Endodermal cell (in vitro differentiated cells): ENCODE data around the gene ZNF462. TPM values are rescaled to one million over a fixed set of nuclear protein-coding genes. Genes with fewer than 3 reads are reported as not detected.

Source experiments
- DNase-seq: peaks from one replicate; pipeline ENCODE4 v3.0.0-alpha.2; 2017
- H3K27ac ChIP-seq: 2 replicates; pipeline ENCODE4 v1.5.1; 2013; ENCODE audit warnings: mild to moderate bottlenecking, low read depth, low read length, moderate library complexity
- H3K27me3 ChIP-seq: 2 replicates; pipeline ENCODE4 v1.6.1; 2013; ENCODE audit warnings: mild to moderate bottlenecking, low read length, moderate library complexity; ENCODE audit not compliant: insufficient read depth, control insufficient read depth, poor library complexity, severe bottlenecking
- H3K36me3 ChIP-seq: 2 replicates; pipeline ENCODE4 v1.7.0; 2013; ENCODE audit warnings: mild to moderate bottlenecking, low read length, moderate library complexity; ENCODE audit not compliant: control insufficient read depth, insufficient read depth
- H3K4me1 ChIP-seq: one replicate; pipeline ENCODE4 v1.7.0; 2013; ENCODE audit warnings: low read length; ENCODE audit not compliant: control insufficient read depth, insufficient read depth
- H3K4me3 ChIP-seq: 2 replicates; pipeline ENCODE4 v1.5.1; 2013; ENCODE audit warnings: mild to moderate bottlenecking, low read length, moderate library complexity
- H3K9ac ChIP-seq: 2 replicates; pipeline ENCODE4 v1.6.1; 2013; ENCODE audit warnings: mild to moderate bottlenecking, low read length, moderate library complexity; ENCODE audit not compliant: poor library complexity, severe bottlenecking; ENCODE audit errors: extremely low read depth
- H3K9me3 ChIP-seq: 2 replicates; pipeline ENCODE4 v1.6.1; 2013; ENCODE audit warnings: mild to moderate bottlenecking, low read length, moderate library complexity; ENCODE audit not compliant: control insufficient read depth
- H3K27ac Mint-ChIP-seq: 2 replicates; pipeline ENCODE4 v1.8.0; 2020; ENCODE audit warnings: mixed read lengths
- H3K27me3 Mint-ChIP-seq: 2 replicates; pipeline ENCODE4 v1.8.0; 2021; ENCODE audit warnings: mild to moderate bottlenecking, mixed read lengths; ENCODE audit not compliant: insufficient read depth
- H3K36me3 Mint-ChIP-seq: 2 replicates; pipeline ENCODE4 v1.8.0; 2020; ENCODE audit warnings: low read depth, mixed read lengths
- H3K4me1 Mint-ChIP-seq: 2 replicates; pipeline ENCODE4 v1.8.0; 2020; ENCODE audit warnings: mixed read lengths
- H3K4me3 Mint-ChIP-seq: 2 replicates; pipeline ENCODE4 v1.8.0; 2020; ENCODE audit warnings: mild to moderate bottlenecking, moderate library complexity, mixed read lengths
- H3K9me3 Mint-ChIP-seq: 2 replicates; pipeline ENCODE4 v1.8.0; 2020; ENCODE audit warnings: mild to moderate bottlenecking, mixed read lengths
- CTCF ChIP-seq: fragments of 200-600 bp; sonication (generic); conservative IDR thresholded peaks from 2 replicates; pipeline ENCODE4 v1.5.0; 2021; ENCODE audit warnings: antibody characterized with exemption, mild to moderate bottlenecking
- WGBS, 2 experiments: methylation state at CpG; one replicate each; pipeline versions ENCODE4 v1.1.5 to v1.1.7; 2013; ENCODE audit warnings: missing lambda C conversion rate in 2 of 2, mixed read lengths in 1 of 2; ENCODE audit not compliant: insufficient coverage in 1 of 2, insufficient read length in 1 of 2; 5-methylcytosine and 5-hydroxymethylcytosine counted together
- total RNA-seq, 2 donors: library from RNA; stranded (reverse); fragmentation: NEBNext Ultra II Directional in 1 of 2; extraction: Animal tissue kit (Norgen Biotek cat#: 25700) in 1 of 2; gene quantifications; 2 replicates in 1 of 2; 3 replicates in 1 of 2; pipeline ENCODE4 v1.2.1, GENCODE V29; 2021

The ZNF462 gene
- total RNA-seq, 2 donors from 2014 or later: 68.2 to 88.4 TPM

GRCh38 chr9:107060062-107060461, 197.1 kb downstream of the ZNF462 start:
- H3K27ac ChIP-seq: no peak overlapping the region
- no peaks in the 10 kb centered on the region for H3K9me3 Mint-ChIP-seq
- no peak for TF ChIP-seq CTCF
- no peak for DNase-seq
- H3K9me3 ChIP-seq: no peaks in the 10 kb centered on the region
- WGBS, 2 experiments: 95% methylated on average over 2 of the region's 2 CpGs; no CpG with 5 or more reads in 1 of the 2 experiments
- H3K9ac ChIP-seq: no peak overlapping the region
- no peaks in the 10 kb centered on the region for H3K27me3 Mint-ChIP-seq
- no peak overlapping the region for H3K4me3 Mint-ChIP-seq
- no peaks in the 10 kb centered on the region for H3K36me3 ChIP-seq
- no peaks in the 10 kb centered on the region for H3K36me3 Mint-ChIP-seq
- no peaks in the 10 kb centered on the region for H3K4me1 ChIP-seq
- no peak overlapping the region for H3K4me3 ChIP-seq
- peaks cover 6% of the 10 kb centered on the region for H3K4me1 Mint-ChIP-seq
- no peak overlapping the region for H3K27ac Mint-ChIP-seq
- no peaks in the 10 kb centered on the region for H3K27me3 ChIP-seq
